Stimulated activated memory B cell treated with anti-CD40 and anti-IgM and Interleukin-4, amounts not matched to agents 10 μg/mL and 1 μg/mL and 100 μg/mL, for 72 hours (primary cell): ENCODE results near the gene ASPM.
"Not testable (repeated sequence)": the region's sequence is repeated elsewhere in the genome, so short reads cannot be mapped to it uniquely, and the experiment has no call there.

ENCODE experiments used
- ATAC-seq: fragments of 150-1000 bp; cut with Tn5 transposase; 2 replicates; pipeline ENCODE4 v1.10.0; 2021
- H3K27ac Mint-ChIP-seq: one replicate; pipeline ENCODE4 v1.8.0; 2022; ENCODE audit warnings: mild to moderate bottlenecking, mixed read lengths
- H3K27me3 Mint-ChIP-seq: one replicate; pipeline ENCODE4 v1.8.0; 2022; ENCODE audit warnings: mixed read lengths
- H3K36me3 Mint-ChIP-seq: one replicate; pipeline ENCODE4 v1.8.0; 2022; ENCODE audit warnings: mixed read lengths
- H3K4me1 Mint-ChIP-seq: one replicate; pipeline ENCODE4 v1.8.0; 2022; ENCODE audit warnings: mixed read lengths
- H3K4me3 Mint-ChIP-seq: one replicate; pipeline ENCODE4 v1.8.0; 2022; ENCODE audit warnings: mild to moderate bottlenecking, moderate library complexity, mixed read lengths
- H3K9me3 Mint-ChIP-seq: one replicate; pipeline ENCODE4 v1.8.0; 2022; ENCODE audit warnings: mixed read lengths

ASPM gene

DNA sequence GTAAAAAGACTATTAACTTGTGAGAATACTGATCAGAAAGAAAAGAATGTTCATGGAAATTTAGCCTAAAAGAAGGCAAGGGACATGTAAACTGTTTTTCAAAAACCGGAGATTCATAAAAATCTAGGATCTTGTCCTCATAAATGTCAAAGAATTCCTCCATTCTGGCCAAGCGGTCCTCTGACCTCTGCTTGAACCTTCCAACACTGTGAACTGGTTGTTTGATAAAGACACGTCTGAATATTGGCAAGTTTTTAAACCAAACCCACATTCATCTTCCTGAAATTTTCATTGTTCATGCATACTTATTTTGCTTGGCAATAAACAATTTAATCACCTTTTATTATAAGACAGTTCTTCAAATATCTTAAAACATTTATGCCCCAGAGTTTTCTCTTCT lies 19.8 kb downstream of the ASPM start:
- Mint-ChIP-seq H3K4me3 (no peak overlapping the region), H3K36me3 (no peaks in the 10 kb centered on the region), H3K27me3 (no peaks in the 10 kb centered on the region), H3K4me1 (no peaks in the 10 kb centered on the region), H3K27ac (no peak overlapping the region), H3K9me3 (no peaks in the 10 kb centered on the region)
- no peak for ATAC-seq

DNA sequence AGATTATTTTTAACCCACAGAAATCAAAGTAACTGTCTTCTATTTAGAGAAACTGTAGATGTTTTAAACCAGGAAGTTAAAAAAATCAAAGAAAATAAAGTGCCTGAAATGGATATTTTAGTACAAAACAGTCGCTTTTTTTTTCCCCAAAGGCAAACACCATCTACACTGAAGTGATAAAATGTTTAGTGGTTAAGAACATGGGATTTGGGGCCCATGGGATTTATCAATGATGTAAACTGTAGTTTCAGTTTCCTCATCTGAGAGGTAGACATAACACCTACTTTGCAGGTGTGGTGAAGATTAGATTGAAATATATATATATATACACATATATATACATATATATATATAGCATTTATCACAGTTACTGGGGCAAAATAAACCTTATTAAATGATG lies 22.1 kb downstream of the ASPM start:
- Mint-ChIP-seq H3K27me3 (no peaks in the 10 kb centered on the region), H3K4me1 (no peaks in the 10 kb centered on the region), H3K4me3 (no peak overlapping the region), H3K27ac (no peak overlapping the region), H3K36me3 (no peaks in the 10 kb centered on the region), H3K9me3 (no peaks in the 10 kb centered on the region)
- no peak for ATAC-seq

GRCh38 chr1:197116156-197116555 lies 30.3 kb downstream of the ASPM start:
- no peaks in the 10 kb centered on the region for H3K4me1 Mint-ChIP-seq
- no peak overlapping the region for H3K4me3 Mint-ChIP-seq
- H3K27ac Mint-ChIP-seq: no peak overlapping the region
- H3K9me3 Mint-ChIP-seq: no peaks in the 10 kb centered on the region
- no peak for ATAC-seq
- H3K27me3 Mint-ChIP-seq: no peaks in the 10 kb centered on the region
- H3K36me3 Mint-ChIP-seq: no peaks in the 10 kb centered on the region

DNA sequence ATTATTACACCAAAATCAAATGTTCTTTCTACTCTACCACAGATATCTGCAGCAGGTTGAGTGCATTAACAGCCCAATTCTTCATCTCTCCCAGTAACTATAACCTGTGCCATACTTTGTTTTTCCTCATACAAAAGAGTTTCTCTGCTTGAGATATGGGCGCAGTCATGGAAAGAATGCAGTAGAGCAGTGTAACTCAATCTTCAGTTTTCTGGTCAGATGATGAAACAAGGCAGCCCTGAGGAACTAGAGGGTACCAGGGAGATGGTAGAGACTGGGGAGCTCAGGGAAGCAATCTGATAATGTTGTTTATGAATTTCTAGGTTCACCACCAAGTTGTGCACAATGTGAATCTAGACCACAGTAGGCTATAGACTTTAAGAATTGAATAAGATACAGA lies 39.6 kb downstream of the ASPM start:
- Mint-ChIP-seq H3K4me3 (no peak overlapping the region), H3K27ac (no peak overlapping the region), H3K4me1 (no peaks in the 10 kb centered on the region)

DNA sequence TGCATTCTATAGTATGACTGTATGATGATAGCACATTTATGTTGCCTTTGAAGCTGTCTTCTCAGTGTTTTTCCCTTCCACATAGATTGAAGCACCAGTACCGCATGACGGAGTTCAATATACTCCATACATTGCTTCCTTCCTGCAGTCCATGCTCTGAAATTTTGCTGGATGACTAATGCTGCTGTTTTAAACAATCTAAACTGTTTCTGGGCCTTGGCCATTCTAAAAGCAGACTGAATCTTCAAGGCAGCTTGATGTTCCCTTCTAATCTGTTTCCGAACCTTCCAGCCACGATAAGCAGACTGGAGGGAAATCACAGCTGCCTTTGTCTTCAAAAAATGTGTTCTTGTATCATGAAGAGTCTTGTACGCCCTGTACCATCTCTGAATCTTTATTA lies 43.2 kb downstream of the ASPM start:
- Mint-ChIP-seq H3K4me1 (no peaks in the 10 kb centered on the region), H3K4me3 (no peak overlapping the region), H3K36me3 (no peaks in the 10 kb centered on the region), H3K9me3 (no peaks in the 10 kb centered on the region), H3K27ac (no peak overlapping the region), H3K27me3 (no peaks in the 10 kb centered on the region)
- ATAC-seq: no peak

More for the DNA sequence above, 39.6 kb downstream of the ASPM start:
- Mint-ChIP-seq H3K27me3 (no peaks in the 10 kb centered on the region), H3K9me3 (no peaks in the 10 kb centered on the region), H3K36me3 (no peaks in the 10 kb centered on the region)
- ATAC-seq: no peak

GRCh38 chr1:197101978-197102377 lies 44.5 kb downstream of the ASPM start:
- Mint-ChIP-seq H3K4me1 (no peaks in the 10 kb centered on the region), H3K27me3 (no peaks in the 10 kb centered on the region), H3K36me3 (no peaks in the 10 kb centered on the region), H3K4me3 (no peak overlapping the region), H3K9me3 (no peaks in the 10 kb centered on the region), H3K27ac (no peak overlapping the region)
- ATAC-seq: no peak

- H3K4me3 Mint-ChIP-seq: no peak overlapping the region
- H3K36me3 Mint-ChIP-seq: no peaks in the 10 kb centered on the region
- no peak for ATAC-seq
- H3K27me3 Mint-ChIP-seq: no peaks in the 10 kb centered on the region
- no peaks in the 10 kb centered on the region for H3K9me3 Mint-ChIP-seq
- no peaks in the 10 kb centered on the region for H3K4me1 Mint-ChIP-seq
- no peak overlapping the region for H3K27ac Mint-ChIP-seq
Measured at GRCh38 chr1:197100677-197101076, 45.8 kb downstream of the ASPM start.

DNA sequence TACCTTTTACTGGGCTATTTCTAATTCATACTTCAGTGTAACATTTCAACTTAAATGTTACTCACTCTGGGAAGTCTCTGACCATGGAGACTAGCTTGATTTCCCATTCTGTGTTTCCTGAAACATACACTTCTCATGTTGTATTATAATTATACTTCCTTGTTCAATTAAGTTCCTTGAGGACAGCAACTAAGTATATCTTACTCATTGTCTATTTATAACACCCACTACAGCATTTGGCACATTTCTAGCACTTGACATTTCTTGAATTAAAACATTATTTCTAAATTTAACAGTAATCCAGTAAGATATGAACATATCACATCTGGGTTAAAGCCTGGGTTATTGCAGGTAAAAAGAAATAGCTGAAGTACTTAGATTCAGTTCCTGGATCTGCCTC lies 47.0 kb downstream of the ASPM start:
- H3K36me3 Mint-ChIP-seq: no peaks in the 10 kb centered on the region
- no peaks in the 10 kb centered on the region for H3K4me1 Mint-ChIP-seq
- no peak for ATAC-seq
- no peaks in the 10 kb centered on the region for H3K27me3 Mint-ChIP-seq
- H3K9me3 Mint-ChIP-seq: no peaks in the 10 kb centered on the region
- H3K27ac Mint-ChIP-seq: no peak overlapping the region
- H3K4me3 Mint-ChIP-seq: no peak overlapping the region

DNA sequence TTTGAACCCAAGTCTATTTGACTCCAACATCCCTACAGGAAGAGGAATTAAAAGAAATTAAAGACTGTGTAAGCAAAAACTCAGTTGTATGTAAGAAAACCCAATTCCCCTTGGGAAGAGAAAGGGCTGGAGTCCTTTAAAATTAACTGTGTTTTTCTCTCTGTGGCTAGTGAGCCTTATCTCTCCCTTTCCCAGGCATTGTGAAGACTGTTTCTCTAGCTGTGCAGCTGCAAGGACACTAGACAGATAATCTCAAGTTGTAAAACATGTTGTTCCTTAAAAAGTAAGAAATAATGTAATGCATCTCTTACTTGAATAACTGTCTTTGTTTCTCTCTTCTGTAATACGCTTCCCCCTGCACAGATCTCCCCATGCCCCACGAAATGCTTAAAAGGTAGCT lies 49.5 kb downstream of the ASPM start:
- H3K27me3 Mint-ChIP-seq, ATAC-seq, H3K27ac Mint-ChIP-seq, H3K9me3 Mint-ChIP-seq, H3K4me3 Mint-ChIP-seq, H3K4me1 Mint-ChIP-seq, H3K36me3 Mint-ChIP-seq: not testable (repeated sequence)

DNA sequence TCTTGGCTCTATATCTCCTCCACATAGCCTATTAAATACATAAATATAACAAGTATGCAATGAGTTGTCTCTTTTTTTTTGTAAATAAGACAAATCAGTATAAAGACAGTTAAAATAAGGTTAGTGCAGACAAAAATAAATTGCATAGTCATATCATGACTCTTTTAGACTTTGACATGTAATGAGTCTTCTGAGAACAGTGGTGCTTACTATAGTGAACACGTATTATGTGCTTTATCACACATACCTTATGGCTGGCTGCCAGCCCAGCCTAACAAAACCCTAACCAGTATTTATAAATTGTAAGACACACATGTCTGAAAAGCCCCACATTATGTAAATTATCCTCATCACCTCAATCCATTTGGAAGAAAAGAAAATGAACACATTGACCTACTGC lies 50.3 kb downstream of the ASPM start:
- no peaks in the 10 kb centered on the region for H3K9me3 Mint-ChIP-seq
- no peaks in the 10 kb centered on the region for H3K27me3 Mint-ChIP-seq
- no peak overlapping the region for H3K4me3 Mint-ChIP-seq
- H3K27ac Mint-ChIP-seq: no peak overlapping the region
- peak; percentile 31 for ATAC-seq
- no peaks in the 10 kb centered on the region for H3K36me3 Mint-ChIP-seq
- no peaks in the 10 kb centered on the region for H3K4me1 Mint-ChIP-seq

DNA sequence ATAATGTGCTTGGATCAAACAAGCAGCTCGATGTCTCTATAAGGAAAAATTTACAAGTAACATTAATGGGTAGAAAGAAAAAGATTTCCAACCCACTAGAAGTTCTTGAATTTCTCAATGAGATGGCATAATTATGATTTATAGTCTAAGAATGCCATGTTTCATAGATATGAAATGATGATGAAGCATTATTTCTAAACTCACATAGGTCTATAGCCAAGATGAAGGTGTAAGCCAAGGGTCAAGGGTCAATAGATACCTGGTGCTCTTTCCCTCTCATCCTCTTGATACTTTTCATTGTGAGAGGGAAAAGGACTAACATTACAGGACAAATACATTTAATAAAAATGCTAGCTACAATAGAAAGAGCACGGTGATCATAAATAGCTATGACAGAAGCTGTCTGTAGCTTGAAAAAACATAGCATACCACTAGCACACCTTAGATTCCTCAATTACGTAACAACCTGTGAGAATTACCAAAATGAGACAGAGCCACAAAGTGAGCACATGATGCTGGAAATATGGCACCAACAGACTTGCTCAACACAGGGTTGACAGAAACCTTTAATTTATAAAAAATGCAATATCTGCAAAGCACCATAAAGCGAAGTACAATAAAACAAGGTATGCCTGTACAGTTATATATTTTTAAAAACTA lies 53.1 kb downstream of the ASPM start:
- H3K27me3 Mint-ChIP-seq: no peaks in the 10 kb centered on the region
- no peak for ATAC-seq
- H3K36me3 Mint-ChIP-seq: no peaks in the 10 kb centered on the region
- no peak overlapping the region for H3K4me3 Mint-ChIP-seq
- H3K9me3 Mint-ChIP-seq: no peaks in the 10 kb centered on the region
- H3K27ac Mint-ChIP-seq: no peak overlapping the region
- no peaks in the 10 kb centered on the region for H3K4me1 Mint-ChIP-seq

GRCh38 chr1:197092491-197093023 lies 53.9 kb downstream of the ASPM start:
- H3K9me3 Mint-ChIP-seq: no peaks in the 10 kb centered on the region
- no peak for ATAC-seq
- no peak overlapping the region for H3K4me3 Mint-ChIP-seq
- H3K4me1 Mint-ChIP-seq: no peaks in the 10 kb centered on the region
- no peak overlapping the region for H3K27ac Mint-ChIP-seq
- H3K27me3 Mint-ChIP-seq: no peaks in the 10 kb centered on the region
- no peaks in the 10 kb centered on the region for H3K36me3 Mint-ChIP-seq

DNA sequence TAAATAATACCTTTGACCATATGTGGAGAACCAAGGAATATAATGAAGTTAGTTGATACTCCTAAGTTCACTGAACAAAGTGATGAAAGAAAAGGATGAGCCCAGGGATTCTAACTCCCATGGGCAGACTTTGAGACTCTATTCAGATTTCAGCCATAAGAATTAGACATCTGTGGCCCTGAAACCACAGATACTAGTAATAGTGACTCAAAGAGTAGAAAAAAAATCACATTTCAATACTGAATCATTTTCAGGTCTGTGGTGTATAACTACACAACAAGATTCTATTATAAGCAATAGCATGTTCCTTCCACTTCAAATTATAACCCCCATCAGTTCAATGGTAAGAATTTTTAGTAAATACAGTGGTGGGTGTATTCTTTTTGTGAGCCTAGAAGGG lies 63.0 kb downstream of the ASPM start:
- Mint-ChIP-seq H3K9me3 (peaks cover 15% of the 10 kb centered on the region), H3K36me3 (peaks cover 6% of the 10 kb centered on the region), H3K4me3 (no peak overlapping the region), H3K4me1 (no peaks in the 10 kb centered on the region), H3K27me3 (no peaks in the 10 kb centered on the region), H3K27ac (no peak overlapping the region)
- ATAC-seq: no peak

DNA sequence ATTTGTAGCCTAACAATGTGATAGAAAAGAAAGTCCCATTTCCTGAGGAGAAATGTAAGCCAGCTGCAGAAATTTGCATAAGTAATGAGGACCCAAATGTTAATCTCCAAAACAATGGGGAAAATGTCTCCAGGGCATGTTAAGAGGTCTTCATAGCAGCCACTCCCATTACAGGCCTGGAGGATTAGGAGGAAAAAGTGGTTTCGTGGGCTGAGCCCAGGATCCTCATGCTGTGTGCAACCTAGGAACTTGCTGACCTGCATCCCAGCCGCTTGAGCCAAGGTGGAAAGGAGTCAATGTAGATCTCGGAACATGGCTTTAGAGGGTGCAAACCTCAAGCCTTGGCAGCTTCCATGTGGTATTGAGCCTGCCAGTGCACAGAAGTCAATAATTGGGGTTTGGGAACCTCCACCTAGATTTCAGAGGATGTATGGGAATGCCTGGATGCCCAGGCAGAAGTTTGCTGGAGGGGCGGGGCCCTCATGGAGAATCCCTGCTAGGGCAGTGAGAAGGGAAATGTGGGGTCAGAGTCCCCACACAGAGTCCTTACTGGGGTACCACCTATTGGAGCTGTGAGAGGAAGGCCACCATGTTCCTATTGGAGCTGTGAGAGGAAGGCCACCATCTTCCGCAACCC lies 65.2 kb downstream of the ASPM start:
- Mint-ChIP-seq H3K27ac (no peak overlapping the region), H3K9me3 (peaks cover 15% of the 10 kb centered on the region), H3K36me3 (peaks cover 6% of the 10 kb centered on the region), H3K27me3 (no peaks in the 10 kb centered on the region), H3K4me1 (no peaks in the 10 kb centered on the region), H3K4me3 (no peak overlapping the region)
- ATAC-seq: no peak

GRCh38 chr1:197080323-197080722 lies 66.1 kb downstream of the ASPM start:
- no peaks in the 10 kb centered on the region for H3K4me1 Mint-ChIP-seq
- no peak for ATAC-seq
- H3K27me3 Mint-ChIP-seq: no peaks in the 10 kb centered on the region
- no peak overlapping the region for H3K27ac Mint-ChIP-seq
- H3K36me3 Mint-ChIP-seq: peaks cover 6% of the 10 kb centered on the region
- peaks cover 17% of the 10 kb centered on the region for H3K9me3 Mint-ChIP-seq
- no peak overlapping the region for H3K4me3 Mint-ChIP-seq

- Mint-ChIP-seq H3K27ac (no peak overlapping the region), H3K4me1 (no peaks in the 10 kb centered on the region), H3K27me3 (peaks cover 9% of the 10 kb centered on the region), H3K36me3 (peaks cover 6% of the 10 kb centered on the region), H3K9me3 (peaks cover 16% of the 10 kb centered on the region), H3K4me3 (no peak overlapping the region)
- no peak for ATAC-seq
Measured at GRCh38 chr1:197076585-197076984, 69.9 kb downstream of the ASPM start.
